ENCODE measurements around the gene PTPN5.

- TF ChIP-seq CTCF (conservative IDR thresholded peaks at IDR 0.05 in 1 of 2, IDR thresholded peaks at IDR 0.05 in 1 of 2; ENCODE audit: extremely low read depth in 1 of 2, insufficient read depth in 1 of 2, low read depth in 1 of 2, low read length in 2 of 2) (no peak), EZH2 (IDR thresholded peaks at IDR 0.05; ENCODE audit: borderline replicate concordance, low read length) (no peak)
Observed at GRCh38 chr11:18729426-18729825, 62.2 kb downstream of the PTPN5 start.
